Right ventricle myocardium superior (tissue), 1 donor: ENCODE data around the gene CAPN14. TPM values are rescaled to one million over a fixed set of nuclear protein-coding genes. Genes with fewer than 3 reads are reported as not detected.

Source experiments
- ATAC-seq: fragments of 200-7000 bp; cut with Tn5 transposase; one replicate; pipeline ENCODE4 v1.9.1; 2020; ENCODE audit warnings: mild to moderate bottlenecking; ENCODE audit not compliant: poor library complexity
- DNase-seq: peaks from one replicate; pipeline ENCODE4 v3.0.0-alpha.2; 2020
- intact Hi-C: fragments of 100-400 bp; cut with DNase I; formaldehyde crosslinking; loops from one replicate; pipeline ENCODE4 v1.11.2; 2022
- total RNA-seq: library from RNA; stranded (reverse); fragmentation: NEBNext Ultra II Directional; extraction: Animal tissue kit (Norgen Biotek cat#: 25700); gene quantifications from one replicate; pipeline ENCODE4 v1.2.1, GENCODE V29; 2021
- donor health status: DM: no; HTN: yes; CAD: no; lungs with severe emphysema.

Gene CAPN14
- total RNA-seq, 1 donor from 2014 or later: 0.32 TPM

DNA sequence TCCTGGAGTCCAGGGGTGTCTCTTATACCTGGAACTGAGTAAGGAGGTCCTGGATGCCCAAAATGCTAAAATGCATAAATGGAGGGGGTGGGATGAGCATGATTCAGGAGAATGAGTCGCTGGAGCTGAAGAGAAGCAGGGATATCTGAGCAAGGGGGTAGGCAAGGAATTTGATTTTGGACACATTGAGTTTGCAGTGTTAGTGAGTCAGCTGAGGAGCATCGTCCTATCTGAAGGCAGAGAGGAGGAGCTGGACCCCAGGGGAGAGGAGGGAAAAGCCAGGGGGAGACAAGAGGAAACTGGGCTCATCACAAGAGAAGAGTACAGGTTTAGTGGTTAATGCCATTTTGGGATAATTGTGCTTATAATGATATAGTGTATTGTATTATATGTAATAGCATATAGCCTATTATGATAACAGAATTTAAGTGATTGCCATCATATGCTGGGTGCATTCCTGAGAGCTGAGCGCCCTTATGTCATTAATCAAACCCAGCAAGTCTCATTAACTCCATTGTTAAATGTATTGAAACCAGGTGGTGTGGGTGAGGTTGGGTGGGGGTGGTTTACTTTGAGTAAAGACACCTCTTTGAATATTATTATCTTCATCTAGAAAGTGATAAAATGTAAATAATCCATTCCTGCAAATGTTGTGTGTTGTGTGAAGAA lies 29.0 kb upstream of the CAPN14 start:
- DNase-seq (no peak), ATAC-seq (no peak)
- intact Hi-C loops: no loop called here

DNA sequence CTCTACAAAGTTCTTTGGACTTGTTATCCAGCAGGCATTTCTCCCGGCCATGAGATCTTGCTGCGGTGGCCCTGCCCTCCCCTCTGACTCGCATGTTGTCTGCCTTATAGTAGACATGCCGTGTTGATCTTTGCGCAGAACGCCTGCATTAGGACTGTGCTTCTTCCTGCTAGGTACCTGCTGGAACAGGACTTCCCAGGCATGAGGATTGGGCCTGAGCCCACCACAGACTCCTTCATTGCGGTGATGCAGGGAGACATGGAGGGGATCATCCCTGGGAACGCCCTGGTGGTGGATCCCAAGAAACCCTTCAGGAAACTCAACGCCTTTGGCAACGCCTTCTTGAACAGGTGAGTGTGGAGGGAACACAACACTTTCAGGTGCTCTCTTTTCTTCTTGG lies 26.8 kb upstream of the CAPN14 start:
- intact Hi-C loops: no loop called here
- DNase-seq (no peak), ATAC-seq (no peak)

DNA sequence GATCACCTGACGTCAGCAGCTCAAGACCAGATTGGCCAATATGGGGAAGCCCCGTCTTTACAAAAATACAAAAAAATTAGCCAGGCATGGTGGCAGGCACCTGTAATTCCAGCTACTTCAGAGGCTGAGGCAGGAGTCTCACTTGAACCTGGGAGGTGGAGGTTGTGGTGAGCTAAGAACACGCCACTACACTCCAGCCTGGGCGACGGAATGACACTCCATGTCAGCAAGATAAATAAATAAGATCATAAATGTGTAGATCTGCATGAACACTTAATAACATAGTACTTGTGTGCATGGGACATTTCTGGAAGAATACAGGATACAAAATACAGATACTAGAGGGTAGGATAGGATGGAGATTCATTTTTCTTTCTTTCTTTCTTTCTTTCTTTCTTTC lies 25.7 kb upstream of the CAPN14 start:
- intact Hi-C loops: no loop called here
- DNase-seq (no peak), ATAC-seq (no peak)

DNA sequence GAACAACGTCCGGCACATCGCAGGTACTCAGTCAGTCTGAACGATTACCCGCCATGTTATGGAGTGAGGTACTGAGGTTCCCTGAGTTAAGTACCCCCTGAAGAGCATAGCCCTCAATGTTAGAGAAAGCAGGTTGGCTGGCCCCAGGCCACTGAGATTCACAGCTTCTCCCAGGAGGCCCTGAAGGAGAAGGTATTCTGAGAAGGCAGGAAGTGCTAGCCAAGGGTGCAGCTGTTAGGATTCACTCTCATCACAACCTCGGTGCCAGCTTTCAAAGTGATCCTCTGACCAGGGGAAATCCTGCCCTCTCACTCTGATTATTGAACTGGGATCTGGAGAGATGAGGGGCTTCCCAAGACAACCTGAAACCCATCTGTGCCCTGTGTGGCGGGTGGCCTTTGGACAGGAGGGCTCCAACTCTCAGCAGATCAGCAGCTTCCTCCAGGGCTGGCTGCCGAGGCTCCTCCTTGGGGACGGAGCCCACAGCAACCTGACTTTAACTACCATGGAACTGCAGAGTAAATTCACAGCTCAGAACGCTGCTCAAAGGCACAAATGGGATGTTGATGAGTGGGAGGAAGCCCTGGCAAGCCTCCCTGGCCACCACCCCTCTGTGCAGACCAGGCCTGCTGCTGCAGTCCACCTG lies 24.4 kb upstream of the CAPN14 start:
- DNase-seq: no peak
- intact Hi-C loops: no loop called here

DNA sequence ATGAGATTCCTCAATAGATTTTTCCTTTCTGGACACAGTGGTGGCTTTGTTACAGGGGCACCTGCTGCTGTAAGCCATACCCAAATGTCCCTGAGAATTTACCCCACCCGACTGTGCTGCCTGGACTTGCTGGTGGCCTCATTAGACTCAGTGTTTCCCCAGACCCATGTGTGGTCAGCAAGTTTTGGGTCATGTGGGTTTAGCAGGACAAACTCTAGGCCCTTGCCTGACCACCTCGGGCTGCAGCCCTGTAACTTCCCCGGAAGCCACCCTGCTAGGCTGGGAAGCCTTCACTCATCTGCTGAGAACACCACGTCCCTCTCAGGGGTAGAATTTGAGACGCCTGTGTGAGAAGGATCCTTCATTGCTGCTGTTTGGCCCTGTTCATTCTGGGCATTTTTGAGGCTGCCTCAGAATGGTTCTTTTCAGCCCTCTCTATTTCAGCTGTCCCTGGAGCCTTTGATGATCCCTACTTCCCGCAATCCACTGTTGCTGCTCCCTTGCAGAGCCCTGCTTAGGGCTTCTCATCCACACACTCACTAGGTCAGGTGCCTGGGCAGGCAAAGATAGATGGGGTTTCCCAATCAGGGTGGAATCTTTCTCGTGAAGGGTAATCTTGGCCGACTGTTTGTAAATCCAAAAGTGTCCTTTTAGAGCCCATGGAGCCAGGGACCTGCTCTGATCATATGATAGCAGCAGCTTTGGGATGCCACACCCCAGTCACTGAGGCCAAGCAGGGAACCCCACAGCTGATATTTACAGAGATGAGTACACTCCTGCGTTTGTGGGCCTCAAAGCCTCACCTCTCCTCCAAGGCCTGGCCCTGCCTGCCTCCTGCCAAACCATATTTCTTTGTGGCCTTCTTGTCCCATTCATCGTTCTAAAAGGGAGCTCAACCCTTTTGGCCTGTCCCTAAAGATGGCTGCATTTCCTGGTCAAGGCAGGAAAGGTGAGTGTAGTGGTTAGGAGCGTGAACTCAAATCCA lies 23.4 kb upstream of the CAPN14 start:
- no peak for DNase-seq

More for the DNA sequence above, 24.4 kb upstream of the CAPN14 start:
- ATAC-seq: no peak

DNA sequence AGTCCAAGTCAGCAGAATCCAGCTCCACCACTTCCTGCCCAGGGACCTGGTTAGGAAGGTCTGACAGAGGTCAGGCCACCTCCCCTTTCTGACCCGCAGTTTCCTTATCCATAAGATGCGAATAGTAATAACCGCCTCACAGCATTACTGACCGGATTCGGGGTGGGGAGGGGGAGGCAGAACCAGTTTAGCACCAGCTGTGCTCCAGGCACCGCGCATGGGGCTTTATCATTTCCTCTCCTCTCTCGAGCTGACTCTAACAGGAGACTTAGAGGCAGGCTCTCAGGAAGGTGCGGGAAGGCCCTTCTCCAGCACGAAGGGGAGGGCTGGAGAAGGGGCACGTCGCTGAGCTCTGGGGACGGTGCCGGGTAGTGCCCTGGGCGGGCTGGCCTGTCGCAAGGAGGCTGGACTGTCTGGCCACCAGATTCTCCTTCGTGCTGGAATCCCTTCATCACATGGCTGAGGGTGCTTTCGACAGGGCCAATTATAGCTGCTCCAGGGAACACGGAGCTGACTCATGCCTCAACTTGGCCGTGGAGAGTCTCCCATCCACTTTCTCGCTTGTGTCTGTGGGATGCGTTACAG lies 22.4 kb upstream of the CAPN14 start:
- intact Hi-C loops: loop anchor here (10.0 kb wide), 1 partner anchor 85 kb away; no protein-coding TSS in a partner anchor
- DNase-seq (peak; percentile 78), ATAC-seq (peak; percentile 89)

More for the DNA sequence above, 23.4 kb upstream of the CAPN14 start:
- ATAC-seq: no peak
- intact Hi-C loops: no loop called here

DNA sequence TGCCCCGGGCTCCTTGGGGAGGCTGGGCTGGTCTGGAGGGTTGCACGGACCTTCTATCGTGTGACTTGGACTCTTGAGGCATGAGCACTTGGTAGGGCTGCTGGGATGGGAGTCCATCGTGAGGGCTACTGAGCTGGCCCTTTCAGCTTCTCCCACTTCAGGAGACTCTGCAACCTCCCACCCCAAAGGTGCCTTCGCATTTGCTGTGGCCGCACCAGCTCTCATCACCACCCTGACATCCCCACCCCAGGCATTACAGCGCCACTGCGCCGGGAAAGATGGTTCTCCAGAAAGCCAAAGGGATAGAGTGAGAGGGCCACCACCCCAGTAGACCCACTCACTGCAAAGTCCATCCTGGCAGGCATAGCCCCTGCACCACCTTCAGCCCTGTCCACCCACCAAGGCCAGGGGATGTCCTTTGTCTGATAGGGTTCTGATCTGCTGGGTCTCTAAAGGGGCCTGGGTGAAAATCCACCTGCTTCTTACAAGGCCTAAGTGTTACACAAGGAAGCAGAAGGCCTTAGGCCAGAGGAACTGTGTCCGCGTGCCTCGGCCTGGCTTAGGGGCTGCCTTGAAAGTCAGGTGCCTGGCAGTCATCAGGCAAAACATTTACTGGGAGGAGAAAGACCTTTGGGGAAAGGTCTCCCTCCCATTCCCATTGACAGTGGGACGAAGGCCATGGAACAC lies 21.7 kb upstream of the CAPN14 start:
- intact Hi-C loops: loop anchor here (10.0 kb wide), 1 partner anchor 86 kb away; no protein-coding TSS in a partner anchor
- DNase-seq (no peak), ATAC-seq (no peak)

DNA sequence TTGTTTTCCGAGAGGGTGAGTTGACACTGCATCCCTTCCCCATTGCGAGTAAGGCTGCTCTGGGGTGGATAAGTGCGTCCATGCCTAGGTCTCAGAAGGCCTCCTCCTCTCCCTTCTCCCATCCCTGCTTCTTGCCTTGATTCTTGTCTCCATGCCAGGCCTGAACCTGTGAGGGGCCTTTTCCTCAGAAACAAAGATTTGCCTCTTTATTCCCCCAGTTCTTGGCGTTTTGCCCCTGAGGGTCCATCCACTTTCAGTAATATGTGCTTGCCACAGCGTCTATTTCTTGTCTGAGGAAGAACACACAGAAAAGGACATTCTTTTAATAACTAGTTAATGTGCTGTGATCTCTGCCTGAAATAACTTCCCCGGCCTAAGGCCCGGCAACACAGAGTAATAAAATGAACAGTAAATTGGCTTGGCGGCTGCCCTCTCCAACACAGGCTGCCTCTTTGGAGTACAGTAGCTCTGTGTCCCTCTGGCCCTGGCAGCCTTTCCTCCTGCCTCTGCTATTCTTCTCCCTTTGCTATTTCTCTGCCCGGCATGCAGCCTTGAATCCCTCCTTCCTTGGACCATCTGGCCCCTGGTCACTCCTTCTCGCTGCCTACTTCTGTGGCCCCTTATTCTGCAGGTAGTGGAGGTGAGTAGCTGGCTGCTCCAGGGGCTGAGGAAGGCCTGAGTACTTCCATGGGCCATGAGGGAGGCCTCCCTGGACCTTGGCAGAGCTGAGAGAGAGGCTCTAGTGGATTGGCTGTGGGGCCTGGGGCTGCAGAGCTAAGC lies 21.0 kb upstream of the CAPN14 start:
- intact Hi-C loops: loop anchor here (10.0 kb wide), 1 partner anchor 86 kb away; no protein-coding TSS in a partner anchor
- DNase-seq: no peak
- peak; percentile 22 for ATAC-seq

DNA sequence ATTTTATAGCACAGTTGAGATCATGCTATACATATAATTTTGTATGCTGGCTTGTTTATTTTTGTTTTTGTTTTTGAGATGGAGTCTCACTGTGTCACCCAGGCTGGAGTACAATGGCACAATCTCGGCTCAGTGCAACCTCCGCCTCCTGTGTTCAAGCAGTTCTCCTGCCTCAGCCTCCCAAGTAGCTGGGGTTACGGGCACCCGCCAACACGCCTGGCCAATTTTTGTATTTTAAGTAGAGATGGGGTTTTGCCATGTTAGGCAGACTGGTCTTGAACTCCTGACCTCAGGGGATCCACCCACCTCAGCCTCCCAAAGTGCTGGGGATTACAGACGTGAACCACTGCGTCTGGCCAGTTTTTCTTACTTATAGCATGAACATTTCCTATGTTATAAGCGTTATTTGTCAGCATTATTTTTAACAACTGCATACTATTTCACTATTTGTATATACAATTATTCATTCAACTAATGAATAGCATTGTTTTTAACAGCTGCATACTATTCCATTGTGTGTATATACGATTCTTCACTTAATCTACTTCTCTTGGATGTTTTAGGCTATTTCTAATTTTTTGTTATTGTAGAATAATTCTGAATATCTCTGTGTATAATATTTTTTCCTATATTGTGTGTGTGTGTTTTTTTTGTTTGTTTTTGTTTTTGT lies 20.2 kb upstream of the CAPN14 start:
- intact Hi-C loops: loop anchor here (10.0 kb wide), 1 partner anchor 87 kb away; no protein-coding TSS in a partner anchor
- no peak for ATAC-seq

DNA sequence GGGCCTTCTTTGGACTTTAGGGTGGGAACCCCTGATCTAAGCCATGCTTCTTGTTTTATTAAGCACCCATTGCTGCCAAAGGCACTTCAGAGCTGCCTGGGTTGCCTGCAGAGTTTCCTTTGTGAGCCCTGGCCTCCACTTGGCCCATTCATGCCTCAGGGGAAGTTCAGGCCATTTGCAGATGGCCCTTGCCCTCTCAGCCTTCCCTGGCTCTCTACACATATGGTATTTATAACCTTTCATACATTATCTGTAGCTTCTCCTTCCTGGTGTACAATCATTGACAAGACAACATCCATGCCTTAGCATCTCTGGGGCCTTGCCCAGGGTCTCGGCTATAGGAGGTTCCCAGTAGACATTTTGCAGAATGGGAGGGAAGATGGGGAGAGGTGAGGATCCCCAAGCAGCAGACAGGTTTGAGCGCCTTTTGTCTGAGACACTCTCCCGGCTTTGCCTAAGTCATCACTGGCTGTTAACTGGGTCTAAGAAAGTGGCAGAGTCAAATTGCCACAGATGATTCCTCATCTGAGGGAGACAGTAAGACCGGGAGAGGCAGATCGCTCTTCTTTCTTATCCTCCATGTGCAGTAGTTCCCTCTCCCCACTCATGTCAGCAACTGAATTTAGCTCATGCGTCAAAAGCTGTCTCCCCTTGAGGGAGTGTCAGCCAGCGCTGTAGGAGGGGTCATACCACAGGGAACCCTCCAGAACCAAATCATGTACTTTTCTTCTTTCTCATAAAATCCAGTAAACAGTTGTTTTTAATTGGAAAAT lies 19.3 kb upstream of the CAPN14 start:
- DNase-seq (no peak), ATAC-seq (no peak)
- intact Hi-C loops: loop anchor here (10.0 kb wide), 1 partner anchor 88 kb away; no protein-coding TSS in a partner anchor

More for the DNA sequence above, 20.2 kb upstream of the CAPN14 start:
- no peak for DNase-seq

DNA sequence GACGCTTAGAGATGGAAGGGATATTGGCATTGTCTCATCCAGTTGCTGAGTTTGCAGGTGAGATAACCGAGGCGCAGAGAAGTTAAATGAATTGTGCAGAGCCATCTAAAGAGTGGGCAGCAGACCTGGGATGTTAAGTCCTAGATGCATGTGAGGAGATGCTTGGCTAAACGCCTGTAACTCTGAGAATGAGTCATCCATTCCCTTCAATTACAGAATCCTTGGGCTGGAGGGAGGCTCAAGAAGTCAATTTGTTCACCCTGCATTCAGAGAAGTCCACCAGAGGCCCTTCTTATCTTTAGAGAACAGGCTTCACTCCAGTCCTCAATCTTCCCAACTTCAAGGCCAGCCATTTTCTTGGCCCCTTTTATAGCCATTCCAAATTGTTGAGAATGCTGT lies 18.2 kb upstream of the CAPN14 start:
- ATAC-seq: no peak
- DNase-seq: no peak
- intact Hi-C loops: loop anchor here (10.0 kb wide), 1 partner anchor 89 kb away; no protein-coding TSS in a partner anchor

DNA sequence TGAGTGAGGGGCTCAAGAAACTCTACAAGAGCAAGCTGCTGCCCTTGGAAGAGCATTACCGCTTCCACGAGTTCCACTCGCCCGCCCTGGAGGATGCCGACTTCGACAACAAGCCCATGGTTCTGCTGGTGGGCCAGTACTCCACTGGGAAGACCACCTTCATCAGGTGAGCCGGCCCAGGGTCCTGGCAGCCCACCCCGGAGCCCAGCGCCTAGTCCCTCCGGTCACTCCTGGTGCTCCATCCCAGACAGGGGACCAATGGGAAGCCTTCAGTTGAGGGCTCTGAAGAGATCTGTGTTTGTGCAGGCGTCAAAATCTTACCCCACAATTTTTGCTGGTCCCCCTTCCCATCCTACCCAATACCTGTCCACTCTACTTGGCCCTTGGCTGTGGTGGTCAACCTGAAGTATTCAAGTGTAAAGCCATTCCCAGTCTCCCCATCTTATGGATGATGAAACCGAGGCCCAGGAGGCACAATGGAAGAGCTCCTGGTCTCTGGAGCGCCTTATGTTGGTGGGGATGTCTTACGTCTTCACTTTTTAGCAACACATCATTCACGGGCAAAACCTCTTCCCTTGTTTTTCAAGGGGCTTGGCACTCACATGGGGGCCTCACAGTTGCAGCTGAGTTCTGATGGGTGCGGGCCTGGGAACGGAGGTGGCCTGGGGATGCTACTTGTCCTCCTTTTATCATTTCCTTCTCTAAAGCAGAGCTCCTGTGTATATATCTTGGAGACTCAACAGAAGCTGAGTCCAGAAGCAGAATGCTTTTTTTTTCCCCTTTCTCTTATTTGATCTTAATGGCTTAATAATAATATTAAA lies 17.6 kb upstream of the CAPN14 start:
- DNase-seq (no peak), ATAC-seq (no peak)
- intact Hi-C loops: loop anchor here (10.0 kb wide), 1 partner anchor 90 kb away; no protein-coding TSS in a partner anchor

DNA sequence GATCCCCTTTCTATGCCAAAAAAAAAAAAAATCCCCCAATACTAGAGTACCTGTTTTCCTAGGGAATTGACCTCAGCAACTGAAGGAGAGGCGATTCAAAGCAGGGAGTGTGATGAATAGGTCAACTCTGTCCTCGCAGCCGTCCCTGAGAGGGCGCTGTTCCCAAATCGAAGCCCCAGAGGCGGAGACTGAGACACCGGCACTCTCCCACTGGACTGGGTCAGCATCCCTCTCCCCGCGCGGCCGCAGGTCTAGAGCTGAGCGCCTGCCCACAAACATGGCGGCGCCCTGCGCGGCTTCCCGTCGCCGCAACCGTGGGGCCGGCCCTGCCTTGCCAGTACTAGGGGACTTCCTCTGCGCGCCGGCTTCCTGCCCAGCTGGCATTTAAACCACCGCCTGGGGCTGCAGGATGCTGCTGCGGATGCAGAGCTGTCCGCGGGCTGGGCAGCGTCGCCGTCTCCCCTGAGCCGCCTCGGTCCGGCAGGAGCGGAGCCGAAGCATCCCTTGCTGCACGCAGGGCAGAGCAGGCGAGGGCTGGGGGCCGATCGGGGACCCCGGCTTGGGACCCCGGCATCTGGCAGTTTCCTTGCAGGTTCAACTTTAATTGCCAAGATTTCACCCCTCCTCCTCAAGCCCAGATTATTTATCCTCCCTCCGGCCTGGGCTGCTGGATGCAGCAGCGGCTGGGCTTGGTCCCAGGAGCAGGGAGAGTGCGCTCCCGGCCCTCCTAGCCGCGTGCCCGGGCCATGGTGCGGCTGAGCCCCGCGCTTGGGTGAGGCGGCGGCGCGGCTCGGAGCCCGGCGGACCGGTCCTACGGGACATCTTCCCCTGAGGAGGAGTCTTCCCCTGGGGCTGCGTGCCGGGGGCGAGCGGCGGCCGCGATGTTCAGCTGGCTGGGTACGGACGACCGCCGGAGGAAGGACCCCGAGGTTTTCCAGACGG lies 16.7 kb upstream of the CAPN14 start, which contains the start of gene EHD3:
TSS of gene EHD3 (plus strand) at position 412 of the 942 bp plus-strand sequence. CDS start at position 882, 470 bp downstream.
- intact Hi-C loops: loop anchor here (10.0 kb wide), 1 partner anchor 91 kb away; no protein-coding TSS in a partner anchor
- peak; percentile 94 for ATAC-seq
- peak; percentile 93 for DNase-seq

DNA sequence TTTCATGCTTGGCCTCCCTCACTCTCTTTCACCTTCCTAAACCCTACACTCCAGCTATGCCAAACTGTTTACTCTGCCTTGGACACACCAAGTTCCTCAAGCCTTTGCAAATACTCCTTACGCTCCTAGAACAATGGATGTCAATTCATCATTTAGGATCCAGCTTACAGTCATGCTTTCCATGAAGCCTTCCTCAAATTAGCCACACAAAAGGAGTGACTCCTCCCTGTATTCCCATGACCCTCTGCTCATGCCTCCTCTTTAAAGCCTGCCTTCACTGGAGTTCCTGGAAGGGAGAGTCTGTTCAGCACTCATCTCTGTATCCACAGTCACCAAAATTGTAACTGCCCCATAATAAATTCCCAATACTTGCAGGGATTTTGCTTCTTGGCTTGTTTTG lies 15.9 kb upstream of the CAPN14 start:
- no peak for DNase-seq
- ATAC-seq: no peak
- intact Hi-C loops: loop anchor here (10.0 kb wide), 1 partner anchor 92 kb away; no protein-coding TSS in a partner anchor
